SU-DHL-6 (cell line): ENCODE data around the gene FES.

Experiments used
- EZH2phosphoT487 ChIP-seq: fragments of 200-600 bp; sonication (generic), shearing (Covaris generic); conservative IDR thresholded peaks from 2 replicates; pipeline ENCODE4 v1.6.1; 2018; ENCODE audit warnings: mild to moderate bottlenecking, antibody characterized with exemption, low read length, moderate library complexity, mixed read lengths
- TF ChIP-seq, protein P1 (sequence below): fragments of 200-600 bp; sonication (generic); IDR thresholded peaks from one replicate; pipeline ENCODE4 v1.5.1; 2017; ENCODE audit warnings: antibody characterized with exemption, mild to moderate bottlenecking, low read length, moderate library complexity; ENCODE audit not compliant: insufficient read depth, poor library complexity, severe bottlenecking

DNA sequence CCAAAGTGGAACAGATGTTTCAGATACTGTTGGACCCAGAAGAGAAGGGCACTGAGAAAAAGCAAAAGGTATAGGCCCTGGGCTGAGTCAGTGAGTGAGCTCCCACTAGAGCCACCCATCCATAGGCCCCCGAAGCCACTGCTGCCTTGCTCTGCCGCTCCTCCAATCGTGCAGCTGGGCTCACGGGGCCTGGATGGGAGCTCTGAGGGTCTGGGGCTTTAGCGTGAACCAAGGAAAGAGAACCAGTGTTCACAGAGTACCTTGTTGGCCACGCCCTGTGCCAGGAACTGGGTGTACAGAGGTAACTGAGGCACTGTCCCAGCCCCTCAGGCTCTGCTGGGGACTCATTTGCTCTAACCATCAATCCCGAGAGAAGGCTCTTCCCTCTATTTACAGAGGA is 55.5 kb downstream of the FES start:
- TF ChIP-seq, protein P1, sequence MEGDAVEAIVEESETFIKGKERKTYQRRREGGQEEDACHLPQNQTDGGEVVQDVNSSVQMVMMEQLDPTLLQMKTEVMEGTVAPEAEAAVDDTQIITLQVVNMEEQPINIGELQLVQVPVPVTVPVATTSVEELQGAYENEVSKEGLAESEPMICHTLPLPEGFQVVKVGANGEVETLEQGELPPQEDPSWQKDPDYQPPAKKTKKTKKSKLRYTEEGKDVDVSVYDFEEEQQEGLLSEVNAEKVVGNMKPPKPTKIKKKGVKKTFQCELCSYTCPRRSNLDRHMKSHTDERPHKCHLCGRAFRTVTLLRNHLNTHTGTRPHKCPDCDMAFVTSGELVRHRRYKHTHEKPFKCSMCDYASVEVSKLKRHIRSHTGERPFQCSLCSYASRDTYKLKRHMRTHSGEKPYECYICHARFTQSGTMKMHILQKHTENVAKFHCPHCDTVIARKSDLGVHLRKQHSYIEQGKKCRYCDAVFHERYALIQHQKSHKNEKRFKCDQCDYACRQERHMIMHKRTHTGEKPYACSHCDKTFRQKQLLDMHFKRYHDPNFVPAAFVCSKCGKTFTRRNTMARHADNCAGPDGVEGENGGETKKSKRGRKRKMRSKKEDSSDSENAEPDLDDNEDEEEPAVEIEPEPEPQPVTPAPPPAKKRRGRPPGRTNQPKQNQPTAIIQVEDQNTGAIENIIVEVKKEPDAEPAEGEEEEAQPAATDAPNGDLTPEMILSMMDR = no peak
- TF ChIP-seq EZH2phosphoT487 = no peak
